Ovary (tissue), 9 donors: ENCODE measurements around the gene ANKRD65. TPM values are rescaled to one million over a fixed set of nuclear protein-coding genes. Genes with fewer than 3 reads are reported as not detected.

Experiments
- DNase-seq, 5 donors: peaks; one replicate each; pipeline ENCODE4 v3.0.0-alpha.2; 2019 to 2020
- H3K27ac ChIP-seq, 2 donors: fragments of 200-600 bp; one replicate each; pipeline versions ENCODE4 v1.5.1 to v1.8.0; 2019 to 2022
- H3K27me3 ChIP-seq: fragments of 200-600 bp; one replicate; pipeline ENCODE4 v1.8.0; 2022
- H3K36me3 ChIP-seq: fragments of 200-600 bp; sonication (generic); one replicate; pipeline ENCODE4 v1.5.1; 2019
- H3K4me1 ChIP-seq: one replicate; pipeline ENCODE4 v1.8.1; 2013; ENCODE audit warnings: mild to moderate bottlenecking, moderate library complexity; ENCODE audit not compliant: insufficient read depth
- H3K4me3 ChIP-seq: fragments of 200-600 bp; sonication (generic); one replicate; pipeline ENCODE4 v1.5.1; 2017
- H3K9me3 ChIP-seq, 2 donors: fragments of 200-600 bp in 1 of 2; sonication (generic) in 1 of 2; one replicate each; pipeline versions ENCODE4 v1.5.1 to v1.8.1; 2013 to 2019; ENCODE audit warnings: mild to moderate bottlenecking in 1 of 2, moderate library complexity in 1 of 2
- CTCF ChIP-seq, 3 donors: fragments of 450-650 bp in 2 of 3; fragments of 200-600 bp in 1 of 3; IDR thresholded peaks; one replicate each; pipeline versions ENCODE4 v1.5.1 to v1.8.0; 2016 to 2022; ENCODE audit warnings: antibody characterized with exemption in 3 of 3, mild to moderate bottlenecking in 1 of 3
- EP300 ChIP-seq: sonication (generic); formaldehyde crosslinking; IDR thresholded peaks from one replicate; pipeline ENCODE4 v1.6.1; 2017; ENCODE audit warnings: antibody characterized with exemption
- POLR2A ChIP-seq: fragments of 450-650 bp; IDR thresholded peaks from one replicate; pipeline ENCODE4 v1.6.1; 2017; ENCODE audit warnings: antibody characterized with exemption, mild to moderate bottlenecking, moderate library complexity
- WGBS, 3 donors: extraction: QIAGEN DNeasy Blood & Tissue Kit in 1 of 3; methylation state at CpG; one replicate each; pipeline versions ENCODE4 v1.1.5 to v1.1.7; 2013 to 2017; 5-methylcytosine and 5-hydroxymethylcytosine counted together
- intact Hi-C, 4 donors: fragments of 100-400 bp; cut with DNase I; formaldehyde crosslinking; loops; one replicate each; pipeline versions ENCODE4 v1.11.0 to v1.15.1; 2022 to 2023
- polyA plus RNA-seq, 2 donors: library from polyadenylated mRNA; stranded (reverse); fragments of 200-250 nt in 1 of 2; fragments of 350-450 nt in 1 of 2; fragmentation: Illumina TruSeq in 1 of 2; extraction: RNeasy Lipid Tissue Mini Kit (QIAGEN cat#74804) in 1 of 2; gene quantifications; one replicate each; pipeline ENCODE4 v1.2.3, GENCODE V29; 2013 to 2014
- total RNA-seq, 7 donors: library from RNA; depleted of rRNA in 2 of 7; stranded (reverse); fragments of >200 nt in 2 of 7; fragmentation: NEBNext Ultra II Directional in 3 of 7; extraction: Animal tissue kit (Norgen Biotek cat#: 25700) in 3 of 7; gene quantifications; one replicate each; pipeline versions ENCODE4 v1.1.0 to v1.2.4, GENCODE V29; 2016 to 2023
- donor health status: DM: no; HTN: no; CAD: no; lungs with moderate emphysema.
- donor health status: DM: no; HTN: no; CAD: no.
- donor health status: Bipolar disorder and iron deficiency.
- donor health status: DM: yes; HTN: yes; CAD: no.
- donor health status: DM: no; HTN: no; CAD: no.
- donor health status: DM: yes; HTN: yes; CAD: no.

ANKRD65 gene
- total and polyA plus RNA-seq, 9 donors: 4.5 to 48.8 (median 13.3) TPM

- H3K36me3 ChIP-seq: no peaks in the 10 kb centered on the region
- no peaks in the 10 kb centered on the region for H3K27me3 ChIP-seq
- H3K27ac ChIP-seq: no peak overlapping the region
- WGBS, 3 donors: 55 to 69% (median 64%) methylated on average over 15 of the region's 15 CpGs
- intact Hi-C loops: no loop called here
- no peak overlapping the region for H3K4me3 ChIP-seq
- no peak for DNase-seq
- H3K9me3 ChIP-seq: no peaks in the 10 kb centered on the region
- H3K4me1 ChIP-seq: peaks cover 10% of the 10 kb centered on the region
- TF ChIP-seq POLR2A (no peak), EP300 (no peak), CTCF (IDR thresholded peaks at IDR 0.05) (no peak)
Measured at GRCh38 chr1:1424707-1425106, 3.6 kb upstream of the ANKRD65 start.

GRCh38 chr1:1423245-1423597 is 2.1 kb upstream of the ANKRD65 start:
- no peak for TF ChIP-seq EP300
- TF ChIP-seq CTCF (IDR thresholded peaks at IDR 0.05): no peak
- no peak for TF ChIP-seq POLR2A
- H3K4me3 ChIP-seq: no peak overlapping the region
- H3K27me3 ChIP-seq: no peaks in the 10 kb centered on the region
- WGBS, 3 donors: 64 to 75% (median 67%) methylated on average over 7 of the region's 7 CpGs
- no peaks in the 10 kb centered on the region for H3K36me3 ChIP-seq
- H3K9me3 ChIP-seq: no peaks in the 10 kb centered on the region
- intact Hi-C loops: no loop called here
- H3K27ac ChIP-seq: no peak overlapping the region
- peaks cover 9% of the 10 kb centered on the region for H3K4me1 ChIP-seq
- DNase-seq: no peak

GRCh38 chr1:1422465-1423244 is 1.6 kb upstream of the ANKRD65 start:
- 59 to 69% (median 59%) methylated on average over 29 of the region's 29 CpGs for WGBS, 3 donors
- peak in 2 of 5 donors; percentile 22 to 35 for DNase-seq

GRCh38 chr1:1421907-1422464 is 910 bp upstream of the ANKRD65 start:
- WGBS, 3 donors: 78 to 81% (median 81%) methylated on average over 7 of the region's 7 CpGs
- peaks cover 9% of the 10 kb centered on the region for H3K4me1 ChIP-seq
- H3K9me3 ChIP-seq: no peaks in the 10 kb centered on the region
- DNase-seq: no peak
- intact Hi-C loops: no loop called here
- TF ChIP-seq POLR2A (no peak), CTCF (IDR thresholded peaks at IDR 0.05) (no peak), EP300 (no peak)
- no peak overlapping the region for H3K27ac ChIP-seq
- no peaks in the 10 kb centered on the region for H3K36me3 ChIP-seq
- H3K27me3 ChIP-seq: no peaks in the 10 kb centered on the region
- H3K4me3 ChIP-seq: no peak overlapping the region

More at GRCh38 chr1:1422465-1423244, 1.6 kb upstream of the ANKRD65 start:
- TF ChIP-seq POLR2A (no peak), CTCF (IDR thresholded peaks at IDR 0.05) (no peak), EP300 (no peak)
- Histone ChIP-seq H3K4me1 (peaks cover 9% of the 10 kb centered on the region), H3K9me3 (no peaks in the 10 kb centered on the region), H3K27me3 (no peaks in the 10 kb centered on the region), H3K36me3 (no peaks in the 10 kb centered on the region), H3K4me3 (no peak overlapping the region), H3K27ac (no peak overlapping the region)
- intact Hi-C loops: no loop called here
